ENCODE data around the gene KRTAP1-5.
"Not testable (repeated sequence)": the region's sequence is repeated elsewhere in the genome, so short reads cannot be mapped to it uniquely, and the experiment has no call there.

KRTAP1-5 gene

DNA sequence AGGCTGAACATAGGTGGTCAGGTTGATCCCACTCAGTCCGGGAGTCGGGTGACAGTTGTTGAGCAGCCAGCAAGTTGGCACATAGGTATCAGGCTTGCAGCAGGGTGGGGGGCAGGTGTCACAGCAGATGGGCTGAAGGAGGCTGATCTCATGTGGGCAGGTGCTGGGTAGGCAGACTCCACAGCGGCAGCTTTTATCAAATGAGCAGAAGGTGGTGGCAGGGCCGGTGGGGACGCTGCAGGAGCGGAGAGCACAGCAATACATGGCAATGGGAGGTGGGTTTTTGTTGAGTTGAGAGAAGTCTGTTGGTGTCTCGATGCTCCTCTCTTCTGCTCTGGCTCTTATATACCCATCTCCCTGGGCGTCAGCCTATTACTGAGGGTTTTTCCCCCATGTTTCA lies 18.2 kb downstream of the KRTAP1-5 start, which contains the start of gene KRTAP3-1:
TSS of gene KRTAP3-1 (minus strand) at position 318 of the 400 bp plus-strand sequence. CDS start at position 264, 54 bp downstream.
- H3K36me3 Mint-ChIP-seq = no peaks in the 10 kb centered on the region
- no peak for DNase-seq
- peaks cover 0 to 11% of the 10 kb centered on the region in 2 donors for H3K27me3 Mint-ChIP-seq
- H3K27ac Mint-ChIP-seq = no peak within 1 kb of the TSS
- no peak within 1 kb of the TSS for H3K4me3 Mint-ChIP-seq
- H3K4me1 Mint-ChIP-seq = peaks cover 0 to 1% of the 10 kb centered on the region in 2 donors
- ATAC-seq (replicated peaks) = no peak
- no peaks in the 10 kb centered on the region for H3K9me3 Mint-ChIP-seq

DNA sequence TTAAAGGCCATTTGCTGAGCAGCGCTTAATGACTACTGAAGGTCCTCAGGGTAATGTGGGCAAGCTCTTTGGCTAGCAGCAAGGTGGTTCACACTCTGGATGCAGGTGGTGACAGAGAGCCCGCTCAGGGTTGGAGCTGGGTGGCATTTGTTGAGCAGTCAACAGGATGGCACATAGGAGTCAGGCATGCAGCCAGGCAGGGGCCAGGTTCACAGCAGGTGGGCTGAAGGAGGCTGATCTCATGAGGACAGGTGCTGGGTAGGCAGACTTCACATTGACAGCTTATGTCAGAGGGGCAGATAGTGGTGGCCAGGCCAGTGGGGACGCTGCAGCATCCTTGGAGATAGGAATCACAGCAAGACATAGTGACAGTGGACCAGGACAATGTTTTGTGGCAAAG lies 22.6 kb downstream of the KRTAP1-5 start:
- H3K27me3 Mint-ChIP-seq = peaks cover 13 to 16% of the 10 kb centered on the region in 2 donors
- DNase-seq = no peak
- H3K4me1 Mint-ChIP-seq = peaks cover 0 to 1% of the 10 kb centered on the region in 2 donors
- no peaks in the 10 kb centered on the region for H3K36me3 Mint-ChIP-seq
- no peaks in the 10 kb centered on the region for H3K9me3 Mint-ChIP-seq
- no peak for ATAC-seq (replicated peaks)
- H3K27ac Mint-ChIP-seq = no peak overlapping the region
- H3K4me3 Mint-ChIP-seq = no peak overlapping the region

DNA sequence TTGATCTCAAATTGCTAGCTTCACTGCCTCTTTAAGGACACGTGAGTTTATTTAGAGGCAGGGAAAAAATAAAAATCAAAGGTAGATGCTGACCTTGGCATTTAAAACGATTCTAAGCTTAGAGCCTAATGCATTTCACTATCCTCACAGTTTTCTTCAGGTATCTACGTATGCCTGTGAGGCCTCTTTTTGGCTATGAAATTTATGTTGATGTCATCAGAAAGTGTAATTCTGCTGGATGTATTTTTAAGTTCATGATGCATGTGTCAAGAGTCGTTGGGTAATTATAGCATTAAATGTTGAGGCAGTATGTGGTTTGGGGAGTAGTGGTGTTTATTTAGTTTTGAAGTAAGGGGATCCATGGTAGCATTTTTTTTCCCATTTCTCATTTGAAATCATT lies 23.1 kb downstream of the KRTAP1-5 start:
- Mint-ChIP-seq H3K27me3 (peaks cover 15 to 20% of the 10 kb centered on the region in 2 donors), H3K36me3 (no peaks in the 10 kb centered on the region), H3K4me1 (peaks cover 0 to 1% of the 10 kb centered on the region in 2 donors), H3K27ac (no peak overlapping the region), H3K9me3 (no peaks in the 10 kb centered on the region), H3K4me3 (no peak overlapping the region)
- DNase-seq = no peak
- ATAC-seq (replicated peaks) = no peak

DNA sequence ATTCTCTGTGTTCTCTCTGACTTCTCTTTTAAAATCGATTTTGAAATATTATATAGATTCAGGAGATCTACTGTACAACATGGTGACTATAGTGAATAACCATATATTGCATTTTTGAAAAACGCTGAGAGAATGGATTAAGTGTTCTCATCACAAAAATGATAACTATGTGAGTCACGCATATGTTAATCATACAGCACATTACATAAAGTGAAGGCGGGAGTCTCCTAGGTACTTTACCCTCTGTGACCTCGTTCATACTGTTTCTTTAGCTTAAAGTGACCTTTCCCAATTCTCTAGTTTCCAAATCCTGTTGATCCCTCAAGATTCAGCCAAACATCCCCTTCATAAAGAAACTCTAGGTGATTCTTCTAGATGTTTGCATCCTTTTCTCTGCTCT lies 24.2 kb downstream of the KRTAP1-5 start:
- H3K4me1 Mint-ChIP-seq = no peaks in the 10 kb centered on the region
- no peak overlapping the region for H3K4me3 Mint-ChIP-seq
- H3K9me3 Mint-ChIP-seq = no peaks in the 10 kb centered on the region
- no peak overlapping the region for H3K27ac Mint-ChIP-seq
- H3K36me3 Mint-ChIP-seq = no peaks in the 10 kb centered on the region
- no peak for ATAC-seq (replicated peaks)
- DNase-seq = no peak
- peaks cover 21% of the 10 kb centered on the region in 2 donors for H3K27me3 Mint-ChIP-seq

DNA sequence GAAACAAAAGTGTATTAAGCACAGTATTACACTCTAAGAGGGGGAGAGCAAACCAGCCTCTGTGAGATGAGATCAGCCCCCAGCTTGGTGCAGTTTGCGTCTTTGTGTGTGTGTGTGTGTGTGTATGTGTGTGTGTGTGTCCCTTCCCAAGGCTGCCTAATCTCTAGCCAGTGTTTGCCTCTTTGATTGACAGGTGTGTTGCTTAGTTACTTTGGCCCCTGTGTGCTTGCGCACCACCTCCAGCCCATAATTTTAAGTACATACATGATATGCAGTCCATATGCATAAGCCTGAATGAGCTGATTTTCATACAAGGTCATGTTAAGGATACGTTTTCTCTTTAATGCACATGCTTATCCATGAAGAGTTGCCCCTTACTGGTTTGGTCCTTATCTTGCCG lies 25.2 kb downstream of the KRTAP1-5 start:
- H3K36me3 Mint-ChIP-seq = no peaks in the 10 kb centered on the region
- peaks cover 27 to 31% of the 10 kb centered on the region in 2 donors for H3K27me3 Mint-ChIP-seq
- no peak overlapping the region for H3K4me3 Mint-ChIP-seq
- H3K4me1 Mint-ChIP-seq = no peaks in the 10 kb centered on the region
- DNase-seq (no peak), ATAC-seq (replicated peaks) (no peak)
- no peaks in the 10 kb centered on the region for H3K9me3 Mint-ChIP-seq
- H3K27ac Mint-ChIP-seq = no peak overlapping the region

DNA sequence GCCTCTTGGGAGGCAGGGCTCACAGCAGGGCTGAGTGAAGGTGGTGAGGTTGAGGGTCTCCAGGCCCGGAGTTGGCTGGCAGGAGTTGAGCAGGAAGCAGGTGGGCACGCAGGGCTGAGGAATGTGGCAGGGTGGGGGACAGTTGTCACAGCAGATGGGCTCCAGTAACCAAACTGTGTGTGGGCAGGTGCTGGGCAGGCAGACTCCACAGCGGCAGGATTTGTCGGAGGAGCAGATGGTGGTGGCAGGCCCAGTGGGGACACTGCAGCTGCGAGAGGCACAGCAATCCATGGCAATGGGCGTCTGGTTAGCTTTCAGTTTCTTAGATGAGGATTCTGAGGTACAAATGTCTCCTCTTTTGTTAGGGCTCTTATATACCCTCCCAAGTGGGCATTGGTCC lies 27.4 kb downstream of the KRTAP1-5 start, which contains the start of gene KRTAP3-2:
TSS of gene KRTAP3-2 (minus strand) at position 344 of the 400 bp plus-strand sequence. CDS start at position 291, 53 bp downstream.
- H3K27me3 Mint-ChIP-seq = peaks cover 30 to 42% of the 10 kb centered on the region in 2 donors
- DNase-seq; H3K36me3 Mint-ChIP-seq; H3K9me3 Mint-ChIP-seq; H3K4me3 Mint-ChIP-seq; H3K4me1 Mint-ChIP-seq; H3K27ac Mint-ChIP-seq; ATAC-seq (replicated peaks): not testable (repeated sequence)

DNA sequence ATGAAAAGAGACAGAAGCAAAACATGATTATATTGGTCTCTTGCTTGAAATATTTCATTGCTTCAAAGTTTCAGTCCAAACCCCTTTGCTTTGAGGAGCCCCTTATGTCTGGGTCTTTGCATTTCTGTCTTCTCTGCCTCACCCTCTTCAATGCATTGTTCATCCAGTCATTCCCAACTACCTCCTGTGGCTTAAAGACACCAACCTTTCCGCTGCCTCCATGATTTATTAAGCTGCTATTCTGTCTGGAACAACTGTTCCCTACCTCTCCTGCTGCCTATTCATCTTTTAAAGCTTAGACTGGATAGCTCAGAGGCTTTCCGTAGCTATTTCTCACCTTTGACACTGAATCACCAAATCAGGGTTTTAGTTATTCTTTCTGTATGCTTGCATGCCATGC lies 29.6 kb downstream of the KRTAP1-5 start:
- DNase-seq = no peak
- Mint-ChIP-seq H3K27ac (no peak overlapping the region), H3K4me3 (no peak overlapping the region), H3K36me3 (peaks cover 0 to 2% of the 10 kb centered on the region in 2 donors), H3K4me1 (no peaks in the 10 kb centered on the region), H3K27me3 (peaks cover 32 to 53% of the 10 kb centered on the region in 2 donors), H3K9me3 (no peaks in the 10 kb centered on the region)
- ATAC-seq (replicated peaks) = no peak

DNA sequence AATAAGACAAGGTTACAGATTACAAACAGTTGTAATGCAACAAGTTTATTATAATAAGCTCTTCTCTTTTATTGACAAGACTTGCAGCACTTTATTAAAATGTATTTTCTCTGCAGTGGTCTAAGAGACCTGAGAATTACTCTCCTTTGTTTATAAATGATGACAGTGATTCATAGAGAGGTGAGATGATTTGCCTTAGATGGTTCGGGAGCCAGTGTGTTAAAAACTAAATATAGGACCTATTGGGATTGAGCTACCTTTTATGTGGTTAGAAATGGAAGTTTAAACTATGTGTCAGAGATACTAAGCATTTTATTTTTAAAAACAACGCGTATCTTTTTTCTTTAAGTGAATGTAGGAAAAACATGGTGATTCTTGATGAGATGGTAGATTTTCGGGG lies 30.2 kb downstream of the KRTAP1-5 start:
- Mint-ChIP-seq H3K4me3 (no peak overlapping the region), H3K36me3 (peaks cover 0 to 2% of the 10 kb centered on the region in 2 donors), H3K9me3 (no peaks in the 10 kb centered on the region), H3K27me3 (peaks cover 31 to 49% of the 10 kb centered on the region in 2 donors), H3K27ac (no peak overlapping the region), H3K4me1 (no peaks in the 10 kb centered on the region)
- DNase-seq (no peak), ATAC-seq (replicated peaks) (no peak)

DNA sequence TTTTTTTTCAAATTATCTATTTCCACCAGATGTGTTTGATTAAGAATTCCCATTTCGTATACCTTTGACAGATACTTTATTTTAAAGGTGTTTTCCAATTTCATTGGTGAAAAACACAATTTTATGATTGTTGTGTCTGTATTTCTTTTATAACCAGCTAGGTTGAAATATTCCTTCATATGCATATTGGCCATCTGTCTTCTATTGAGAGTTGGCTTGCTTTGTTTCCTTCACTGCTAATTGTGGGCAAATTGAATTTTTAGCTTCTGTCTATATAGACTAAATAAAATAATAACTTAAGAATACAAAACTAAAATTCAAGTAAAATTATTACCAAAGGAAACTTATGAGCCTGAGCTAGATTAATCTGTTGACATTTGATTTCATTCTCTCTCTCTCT lies 31.9 kb downstream of the KRTAP1-5 start:
- peaks cover 0 to 2% of the 10 kb centered on the region in 2 donors for H3K36me3 Mint-ChIP-seq
- H3K4me3 Mint-ChIP-seq = no peak overlapping the region
- no peaks in the 10 kb centered on the region for H3K4me1 Mint-ChIP-seq
- peaks cover 34 to 54% of the 10 kb centered on the region in 2 donors for H3K27me3 Mint-ChIP-seq
- ATAC-seq (replicated peaks) (no peak), DNase-seq (no peak)
- no peak overlapping the region for H3K27ac Mint-ChIP-seq
- no peaks in the 10 kb centered on the region for H3K9me3 Mint-ChIP-seq

DNA sequence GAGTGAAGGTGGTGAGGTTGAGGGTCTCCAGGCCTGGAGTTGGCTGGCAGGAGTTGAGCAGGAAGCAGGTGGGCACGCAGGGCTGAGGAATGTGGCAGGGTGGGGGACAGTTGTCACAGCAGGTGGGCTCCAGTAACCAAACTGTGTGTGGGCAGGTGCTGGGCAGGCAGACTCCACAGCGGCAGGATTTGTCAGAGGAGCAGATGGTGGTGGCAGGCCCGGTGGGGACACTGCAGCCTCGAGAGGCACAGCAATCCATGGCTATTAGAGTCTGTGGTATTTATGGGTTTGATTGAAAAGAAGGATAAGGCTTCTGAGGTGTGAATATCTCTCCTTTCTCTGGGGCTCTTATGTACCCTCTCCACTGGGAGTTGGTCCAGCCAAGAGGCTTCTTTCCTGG lies 33.2 kb downstream of the KRTAP1-5 start, which contains the start of gene KRTAP3-3:
TSS of gene KRTAP3-3 (minus strand) at position 326 of the 400 bp plus-strand sequence. CDS start at position 259, 67 bp downstream.
- Mint-ChIP-seq H3K9me3 (no peaks in the 10 kb centered on the region), H3K27me3 (peaks cover 27 to 47% of the 10 kb centered on the region in 2 donors), H3K4me1 (no peaks in the 10 kb centered on the region), H3K36me3 (peaks cover 0 to 2% of the 10 kb centered on the region in 2 donors), H3K27ac (no peak within 1 kb of the TSS), H3K4me3 (no peak within 1 kb of the TSS)
- ATAC-seq (replicated peaks) = no peak
- DNase-seq = no peak

DNA sequence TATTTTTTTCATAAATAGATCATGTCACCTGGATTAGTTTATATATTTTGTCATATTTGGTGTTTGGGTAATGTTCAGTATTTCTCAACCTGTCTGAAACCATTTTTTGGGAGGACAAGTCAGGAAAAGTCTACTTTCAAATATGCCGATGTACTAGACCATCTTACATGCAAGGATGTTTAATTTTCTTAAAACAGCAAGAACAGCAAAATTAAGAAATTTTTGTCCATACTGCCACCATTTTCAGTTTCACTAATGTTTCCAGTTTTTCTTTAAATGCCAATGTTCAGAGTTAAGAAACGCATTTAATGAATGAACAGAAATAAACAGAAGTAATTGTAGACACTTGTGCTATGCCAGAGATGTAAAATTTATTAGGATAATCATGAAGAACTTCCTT lies 33.9 kb downstream of the KRTAP1-5 start:
- Mint-ChIP-seq H3K4me3 (no peak overlapping the region), H3K36me3 (peaks cover 0 to 2% of the 10 kb centered on the region in 2 donors), H3K27ac (no peak overlapping the region), H3K27me3 (peaks cover 27 to 43% of the 10 kb centered on the region in 2 donors), H3K4me1 (no peaks in the 10 kb centered on the region), H3K9me3 (no peaks in the 10 kb centered on the region)
- ATAC-seq (replicated peaks) (no peak), DNase-seq (no peak)

DNA sequence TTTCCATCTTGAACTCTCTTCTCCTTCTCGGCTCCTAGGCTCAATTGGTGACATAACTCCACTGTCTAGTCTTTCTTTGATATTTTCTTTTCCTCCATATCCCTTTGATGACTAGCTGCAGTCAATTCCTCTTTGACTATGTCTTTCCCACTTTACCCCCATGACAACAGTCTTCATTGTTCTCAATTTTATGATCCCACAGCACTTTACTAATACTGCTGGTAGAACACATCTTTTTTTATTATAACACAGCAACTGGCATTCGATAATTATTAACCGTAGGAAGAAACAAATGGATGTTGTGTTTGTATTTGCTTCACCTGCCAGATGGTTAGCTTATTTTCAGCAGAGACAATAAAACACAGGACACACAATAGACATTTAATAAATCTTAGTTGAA lies 34.3 kb downstream of the KRTAP1-5 start:
- no peak for ATAC-seq (replicated peaks)
- H3K4me1 Mint-ChIP-seq = peaks cover 1 to 3% of the 10 kb centered on the region in 2 donors
- no peak overlapping the region for H3K27ac Mint-ChIP-seq
- no peak overlapping the region for H3K4me3 Mint-ChIP-seq
- H3K9me3 Mint-ChIP-seq = no peaks in the 10 kb centered on the region
- no peak for DNase-seq
- H3K36me3 Mint-ChIP-seq = peaks cover 0 to 2% of the 10 kb centered on the region in 2 donors
- peaks cover 25 to 40% of the 10 kb centered on the region in 2 donors for H3K27me3 Mint-ChIP-seq

DNA sequence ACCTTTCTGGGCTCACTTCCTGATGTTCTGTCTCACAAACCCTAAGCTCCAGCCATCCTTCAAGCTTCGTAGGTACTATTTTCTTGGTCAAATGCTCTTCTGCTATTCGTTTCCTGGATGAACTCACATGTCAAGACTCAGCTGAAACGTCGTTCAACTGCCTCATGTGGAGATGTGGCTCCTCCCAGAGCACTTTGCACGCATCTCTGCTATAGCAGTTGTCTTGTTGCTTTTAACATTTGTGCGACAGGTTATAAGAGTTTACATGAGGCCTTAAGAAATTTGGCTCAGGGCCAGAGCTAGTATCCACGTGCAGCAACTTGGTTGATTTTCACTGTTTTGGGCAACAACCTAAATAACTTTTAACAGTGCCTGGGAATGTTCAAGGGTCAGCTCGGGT lies 40.1 kb downstream of the KRTAP1-5 start:
- Mint-ChIP-seq H3K9me3 (no peaks in the 10 kb centered on the region), H3K27me3 (peaks cover 14 to 20% of the 10 kb centered on the region in 2 donors), H3K4me3 (no peak overlapping the region), H3K27ac (no peak overlapping the region), H3K4me1 (peaks cover 3 to 7% of the 10 kb centered on the region in 2 donors), H3K36me3 (no peaks in the 10 kb centered on the region)
- ATAC-seq (replicated peaks) (no peak), DNase-seq (no peak)

DNA sequence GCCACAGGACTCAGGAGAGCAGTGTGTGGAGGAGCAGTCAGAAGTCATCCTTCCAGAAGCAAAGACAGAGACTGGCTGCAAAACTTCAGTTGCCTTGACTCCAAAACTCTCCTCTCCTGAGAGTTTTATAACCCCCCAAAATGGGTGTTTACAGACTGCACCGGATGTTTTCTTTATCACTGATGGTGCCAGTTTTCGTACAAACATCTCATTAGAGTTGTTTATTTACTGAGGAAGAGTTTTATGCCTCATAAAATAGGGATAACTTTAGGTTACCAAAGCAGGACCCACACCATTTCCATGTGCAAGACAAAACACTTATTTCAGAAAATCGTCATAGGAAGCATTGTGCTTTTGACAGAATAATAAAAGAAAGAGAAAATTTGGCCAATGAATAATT lies 42.8 kb downstream of the KRTAP1-5 start, which contains the start of gene KRT40:
TSS of gene KRT40 (minus strand) at position 101 of the 400 bp plus-strand sequence. CDS start at position 48, 53 bp downstream.
- Mint-ChIP-seq H3K36me3 (no peaks in the 10 kb centered on the region), H3K4me3 (no peak within 1 kb of the TSS), H3K27ac (no peak within 1 kb of the TSS), H3K9me3 (no peaks in the 10 kb centered on the region), H3K4me1 (peaks cover 3 to 7% of the 10 kb centered on the region in 2 donors), H3K27me3 (peaks cover 15 to 16% of the 10 kb centered on the region in 2 donors)
- no peak for DNase-seq
- ATAC-seq (replicated peaks) = no peak

DNA sequence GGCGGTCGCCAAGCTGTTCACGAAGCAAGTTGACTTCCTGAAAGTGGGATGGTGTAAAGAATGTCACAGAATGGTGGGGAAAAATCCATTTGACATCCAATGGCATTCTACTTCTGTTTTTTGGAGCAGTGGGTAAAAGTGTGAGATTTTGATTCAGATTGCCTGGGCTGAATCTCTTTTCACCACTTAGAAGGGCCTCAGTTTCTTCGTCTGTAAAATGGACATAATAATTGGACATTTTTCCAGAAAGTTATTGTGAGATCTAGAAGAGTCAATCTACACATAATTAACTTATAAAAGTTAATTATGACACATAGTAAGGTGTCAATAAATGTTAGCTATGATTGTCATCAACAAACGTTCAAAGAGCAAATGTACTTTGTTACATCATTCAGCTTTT lies 45.9 kb downstream of the KRTAP1-5 start:
- Mint-ChIP-seq H3K9me3 (no peaks in the 10 kb centered on the region), H3K4me3 (no peak overlapping the region), H3K27me3 (peaks cover 20 to 23% of the 10 kb centered on the region in 2 donors)

More for the DNA sequence above, 45.9 kb downstream of the KRTAP1-5 start:
- Mint-ChIP-seq H3K4me1 (no peaks in the 10 kb centered on the region), H3K36me3 (no peaks in the 10 kb centered on the region), H3K27ac (no peak overlapping the region)
- no peak for DNase-seq
- no peak for ATAC-seq (replicated peaks)

Data from stimulated activated naive B cell treated with anti-CD40 and anti-IgM and Interleukin-4, amounts not matched to agents 10 μg/mL and 1 μg/mL and 100 μg/mL, for 72 hours (primary cell).